ENCODE data around the gene ADAM15.

GRCh38 chr1:155072531-155073289 lies 21.6 kb downstream of the ADAM15 start:
- no peak for TF ChIP-seq POLR2AphosphoS5 (IDR thresholded peaks at IDR 0.05; ENCODE audit: low read depth, low read length)
- no peak for TF ChIP-seq CTCF (IDR thresholded peaks at IDR 0.05; ENCODE audit: control extremely low read depth in 1 of 3, insufficient read depth in 1 of 3, low read depth in 1 of 3, low read length in 3 of 3)
- no peak for TF ChIP-seq KDM5A (IDR thresholded peaks at IDR 0.05; ENCODE audit: low read length)
- TF ChIP-seq EZH2 (IDR thresholded peaks at IDR 0.05; ENCODE audit: low read depth, low read length, severe bottlenecking) = no peak
- no peak for TF ChIP-seq ATF3 (IDR thresholded peaks at IDR 0.05; ENCODE audit: insufficient read depth, low read depth, low read length)
- TF ChIP-seq BRCA1 (IDR thresholded peaks at IDR 0.05; ENCODE audit: low read depth, low read length) = no peak
- TF ChIP-seq TAF1 (IDR thresholded peaks at IDR 0.05; ENCODE audit: low read depth, low read length) = no peak

All from H1 (cell line).